MM.1S (cell line): ENCODE data around the gene PLOD3.

Experiments used
- DNase-seq: peaks from one replicate; pipeline ENCODE4 v3.0.0-alpha.2; 2015
- H2AFZ ChIP-seq: fragments of 300-600 bp; sonication (generic); 2 replicates; pipeline ENCODE4 v1.6.0; 2016; ENCODE audit warnings: antibody characterized with exemption, low read length
- H3F3A ChIP-seq: fragments of 300-600 bp; sonication (generic); 2 replicates; pipeline ENCODE4 v1.6.1; 2016; ENCODE audit warnings: mild to moderate bottlenecking, antibody characterized with exemption, low read length, moderate library complexity, mixed read lengths; ENCODE audit not compliant: insufficient read depth
- H3K27ac ChIP-seq: fragments of 300-600 bp; sonication (generic); 2 replicates; pipeline ENCODE4 v1.5.1; 2016; ENCODE audit warnings: mild to moderate bottlenecking, low read length
- H3K27me3 ChIP-seq: fragments of 300-600 bp; sonication (generic); replicated peaks from 2 replicates; pipeline ENCODE4 v1.6.0; 2016; ENCODE audit warnings: low read length; ENCODE audit not compliant: insufficient read depth
- H3K36me3 ChIP-seq: fragments of 300-600 bp; sonication (generic); replicated peaks from 2 replicates; pipeline ENCODE4 v1.6.1; 2016; ENCODE audit warnings: mild to moderate bottlenecking, low read length, mixed read lengths; ENCODE audit not compliant: insufficient read depth
- H3K4me1 ChIP-seq: fragments of 300-600 bp; sonication (generic); 2 replicates; pipeline ENCODE4 v1.6.1; 2016; ENCODE audit warnings: low read length, mixed read lengths
- H3K4me2 ChIP-seq: fragments of 300-600 bp; sonication (generic); 2 replicates; pipeline ENCODE4 v1.6.0; 2016; ENCODE audit warnings: low read depth, low read length
- H3K4me3 ChIP-seq: fragments of 300-600 bp; sonication (generic); 2 replicates; pipeline ENCODE4 v1.5.1; 2016; ENCODE audit warnings: low read length, mixed read lengths
- H3K79me2 ChIP-seq: fragments of 300-600 bp; sonication (generic); 2 replicates; pipeline ENCODE4 v1.6.1; 2016; ENCODE audit warnings: mixed run types, low read length, mixed read lengths
- H3K9ac ChIP-seq: fragments of 300-600 bp; sonication (generic); 2 replicates; pipeline ENCODE4 v1.6.1; 2016; ENCODE audit warnings: low read length, mixed read lengths
- H3K9me2 ChIP-seq: fragments of 300-600 bp; sonication (generic); replicated peaks from 2 replicates; pipeline ENCODE4 v1.6.1; 2016; ENCODE audit warnings: mild to moderate bottlenecking, low read length, mixed read lengths; ENCODE audit not compliant: insufficient read depth
- H3K9me3 ChIP-seq: fragments of 300-600 bp; sonication (generic); replicated peaks from 2 replicates; pipeline ENCODE4 v1.6.1; 2016; ENCODE audit warnings: mild to moderate bottlenecking, low read length, mixed read lengths; ENCODE audit not compliant: insufficient read depth
- H4K20me1 ChIP-seq: fragments of 300-600 bp; sonication (generic); 2 replicates; pipeline ENCODE4 v1.6.1; 2016; ENCODE audit warnings: mild to moderate bottlenecking, low read length, moderate library complexity, mixed read lengths; ENCODE audit not compliant: insufficient read depth
- EZH2 ChIP-seq: fragments of 300-600 bp; sonication (generic); optimal IDR thresholded peaks from 2 replicates; pipeline ENCODE3; 2017; ENCODE audit warnings: low read depth, mild to moderate bottlenecking, antibody characterized with exemption, low read length, mixed read lengths
- EZH2phosphoT487 ChIP-seq: fragments of 300-600 bp; sonication (generic); IDR thresholded peaks from 2 replicates; pipeline ENCODE4 v1.6.1; 2018; ENCODE audit warnings: antibody characterized with exemption, low read length
- TF ChIP-seq, protein P1 (sequence below): fragments of 300-600 bp; sonication (generic); IDR thresholded peaks from 2 replicates; pipeline ENCODE4 v1.5.1; 2016; ENCODE audit warnings: antibody characterized with exemption, low read length, mixed read lengths

Gene PLOD3

GRCh38 chr7:101156866-101157589 lies 60.4 kb downstream of the PLOD3 start:
- no peaks in the 10 kb centered on the region for H3F3A ChIP-seq
- no peak overlapping the region for H2AFZ ChIP-seq
- no peaks in the 10 kb centered on the region for H3K36me3 ChIP-seq
- H3K4me1 ChIP-seq, result peaks cover 9% of the 10 kb centered on the region; the same call in 1 of the 2 replicates
- no peak for DNase-seq
- H3K4me2 ChIP-seq, result no peak overlapping the region
- H3K9ac ChIP-seq, result no peak overlapping the region
- H3K27me3 ChIP-seq, result peaks cover 21% of the 10 kb centered on the region
- H3K79me2 ChIP-seq, result no peaks in the 10 kb centered on the region
- H3K27ac ChIP-seq, result no peak overlapping the region
- TF ChIP-seq, protein P1, sequence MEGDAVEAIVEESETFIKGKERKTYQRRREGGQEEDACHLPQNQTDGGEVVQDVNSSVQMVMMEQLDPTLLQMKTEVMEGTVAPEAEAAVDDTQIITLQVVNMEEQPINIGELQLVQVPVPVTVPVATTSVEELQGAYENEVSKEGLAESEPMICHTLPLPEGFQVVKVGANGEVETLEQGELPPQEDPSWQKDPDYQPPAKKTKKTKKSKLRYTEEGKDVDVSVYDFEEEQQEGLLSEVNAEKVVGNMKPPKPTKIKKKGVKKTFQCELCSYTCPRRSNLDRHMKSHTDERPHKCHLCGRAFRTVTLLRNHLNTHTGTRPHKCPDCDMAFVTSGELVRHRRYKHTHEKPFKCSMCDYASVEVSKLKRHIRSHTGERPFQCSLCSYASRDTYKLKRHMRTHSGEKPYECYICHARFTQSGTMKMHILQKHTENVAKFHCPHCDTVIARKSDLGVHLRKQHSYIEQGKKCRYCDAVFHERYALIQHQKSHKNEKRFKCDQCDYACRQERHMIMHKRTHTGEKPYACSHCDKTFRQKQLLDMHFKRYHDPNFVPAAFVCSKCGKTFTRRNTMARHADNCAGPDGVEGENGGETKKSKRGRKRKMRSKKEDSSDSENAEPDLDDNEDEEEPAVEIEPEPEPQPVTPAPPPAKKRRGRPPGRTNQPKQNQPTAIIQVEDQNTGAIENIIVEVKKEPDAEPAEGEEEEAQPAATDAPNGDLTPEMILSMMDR, result no peak
- TF ChIP-seq EZH2phosphoT487 (no peak), EZH2 (no peak)
- no peak overlapping the region for H3K4me3 ChIP-seq
- H3K9me2 ChIP-seq, result no peaks in the 10 kb centered on the region
- no peaks in the 10 kb centered on the region for H4K20me1 ChIP-seq
- H3K9me3 ChIP-seq, result no peaks in the 10 kb centered on the region

- peaks cover 9% of the 10 kb centered on the region; the same call in 1 of the 2 replicates for H3K4me1 ChIP-seq
- H3K27me3 ChIP-seq, result peaks cover 28% of the 10 kb centered on the region
- no peak for TF ChIP-seq EZH2
- TF ChIP-seq, protein P1, result 0 out of 2 replicates have a peak, but pooled peaks have one; percentile 3
- H3K27ac ChIP-seq, result no peak overlapping the region
- H3F3A ChIP-seq, result no peaks in the 10 kb centered on the region
- no peaks in the 10 kb centered on the region for H3K9me3 ChIP-seq
- H3K9ac ChIP-seq, result no peak overlapping the region
- no peak overlapping the region for H2AFZ ChIP-seq
- H4K20me1 ChIP-seq, result no peaks in the 10 kb centered on the region
- no peak for DNase-seq
- H3K36me3 ChIP-seq, result no peaks in the 10 kb centered on the region
- no peak overlapping the region for H3K4me2 ChIP-seq
- H3K4me3 ChIP-seq, result no peak overlapping the region
- no peaks in the 10 kb centered on the region for H3K79me2 ChIP-seq
- H3K9me2 ChIP-seq, result no peaks in the 10 kb centered on the region
Observed at GRCh38 chr7:101156277-101156676, 61.1 kb downstream of the PLOD3 start.
